Measurements from ENCODE around the gene ZNF331.

DNA sequence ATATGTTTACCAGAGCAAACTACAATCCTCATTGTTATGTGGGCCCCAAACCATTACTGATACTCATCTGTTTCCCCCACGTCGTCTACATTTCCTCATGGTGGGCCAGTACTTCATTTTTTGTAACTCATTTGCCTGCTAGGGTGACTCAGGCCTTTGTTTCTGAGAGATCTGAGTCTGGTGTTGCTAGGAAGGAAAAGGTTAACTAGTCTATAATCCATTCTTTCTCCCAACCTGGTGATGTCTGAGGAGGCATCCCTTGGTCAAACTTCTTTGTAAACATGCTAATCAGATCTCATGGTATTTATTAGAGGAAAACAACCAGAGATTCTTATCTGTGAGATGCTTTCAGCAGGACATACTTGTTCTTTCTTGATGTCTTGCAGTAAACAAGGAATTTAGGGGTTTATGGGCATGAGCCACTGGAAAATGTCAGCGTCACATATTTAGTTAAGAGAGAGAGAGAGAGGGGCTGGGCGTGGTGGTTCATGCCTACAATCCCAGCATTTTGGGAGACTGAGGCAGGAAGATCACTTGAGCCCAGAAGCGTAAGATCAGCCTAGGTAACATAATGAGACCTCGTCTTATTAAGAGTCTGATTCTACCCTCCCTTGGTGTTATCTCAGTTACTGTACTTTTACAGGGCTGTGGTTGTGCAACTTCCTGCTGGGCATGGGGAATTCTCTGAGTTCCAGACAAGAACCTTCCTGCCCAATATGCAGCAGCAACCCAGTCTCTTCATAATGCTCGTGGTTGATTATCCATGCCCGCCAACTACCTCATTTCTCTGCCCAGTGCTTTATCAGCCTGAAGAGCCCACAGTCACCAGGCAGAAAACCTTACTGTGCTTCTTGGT is 84.2 kb downstream of the ZNF331 start:
- TF ChIP-seq, protein P1, sequence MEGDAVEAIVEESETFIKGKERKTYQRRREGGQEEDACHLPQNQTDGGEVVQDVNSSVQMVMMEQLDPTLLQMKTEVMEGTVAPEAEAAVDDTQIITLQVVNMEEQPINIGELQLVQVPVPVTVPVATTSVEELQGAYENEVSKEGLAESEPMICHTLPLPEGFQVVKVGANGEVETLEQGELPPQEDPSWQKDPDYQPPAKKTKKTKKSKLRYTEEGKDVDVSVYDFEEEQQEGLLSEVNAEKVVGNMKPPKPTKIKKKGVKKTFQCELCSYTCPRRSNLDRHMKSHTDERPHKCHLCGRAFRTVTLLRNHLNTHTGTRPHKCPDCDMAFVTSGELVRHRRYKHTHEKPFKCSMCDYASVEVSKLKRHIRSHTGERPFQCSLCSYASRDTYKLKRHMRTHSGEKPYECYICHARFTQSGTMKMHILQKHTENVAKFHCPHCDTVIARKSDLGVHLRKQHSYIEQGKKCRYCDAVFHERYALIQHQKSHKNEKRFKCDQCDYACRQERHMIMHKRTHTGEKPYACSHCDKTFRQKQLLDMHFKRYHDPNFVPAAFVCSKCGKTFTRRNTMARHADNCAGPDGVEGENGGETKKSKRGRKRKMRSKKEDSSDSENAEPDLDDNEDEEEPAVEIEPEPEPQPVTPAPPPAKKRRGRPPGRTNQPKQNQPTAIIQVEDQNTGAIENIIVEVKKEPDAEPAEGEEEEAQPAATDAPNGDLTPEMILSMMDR (IDR thresholded peaks at IDR 0.05; ENCODE audit: poor library complexity) = no peak
- TF ChIP-seq EZH2phosphoT487 (IDR thresholded peaks at IDR 0.05; ENCODE audit: low read depth, severe bottlenecking, unreplicated experiment) (no peak), EZH2 (IDR thresholded peaks at IDR 0.05; ENCODE audit: borderline replicate concordance) (no peak)
